Naive thymus-derived CD4-positive, alpha-beta T cell (primary cell): ENCODE measurements around the gene EPHA3. TPM values are rescaled to one million over a fixed set of nuclear protein-coding genes. Genes with fewer than 3 reads are reported as not detected.

ENCODE experiments used
- ATAC-seq: fragments of 150-1000 bp; cut with Tn5 transposase; 2 replicates; pipeline ENCODE4 v1.10.0; 2021; ENCODE audit warnings: mild to moderate bottlenecking, moderate library complexity
- CTCF ChIA-PET: fragments of 350-600 bp; sonication (Branson Sonifier 250); formaldehyde crosslinking; loops from one replicate; lab custom pipeline; 2021; ENCODE audit warnings: antibody characterized with exemption; lab: Charles Lee
- POLR2A ChIA-PET: fragments of 350-600 bp; sonication (Branson Sonifier 250); formaldehyde crosslinking; loops from one replicate; lab custom pipeline; 2021; ENCODE audit warnings: antibody characterized with exemption, inconsistent platforms; lab: Charles Lee
- DNase-seq, 9 donors: peaks; one replicate each; pipeline versions ENCODE4 v3.0.0 to v3.0.0-alpha.2; 2020 to 2022; ENCODE audit warnings: mixed read lengths in 1 of 9
- H3K27ac ChIP-seq: one replicate; pipeline ENCODE4 v1.7.0; 2013; ENCODE audit warnings: mild to moderate bottlenecking, low read depth, low read length, moderate library complexity
- H3K27me3 ChIP-seq, 2 donors: one replicate each; pipeline ENCODE4 v1.7.0; 2013; ENCODE audit warnings: low read length in 2 of 2, mild to moderate bottlenecking in 2 of 2, moderate library complexity in 2 of 2; ENCODE audit not compliant: control insufficient read depth in 2 of 2, insufficient read depth in 2 of 2
- H3K36me3 ChIP-seq, 3 experiments: 1 replicate in 2 of 3; 2 replicates in 1 of 3; pipeline ENCODE4 v1.7.0; 2013; ENCODE audit warnings: low read length in 3 of 3, mild to moderate bottlenecking in 3 of 3, moderate library complexity in 1 of 3; ENCODE audit not compliant: insufficient read depth in 3 of 3, control insufficient read depth in 2 of 3
- H3K4me1 ChIP-seq, 2 donors: one replicate each; pipeline ENCODE4 v1.7.0; 2013; ENCODE audit warnings: low read length in 2 of 2, mild to moderate bottlenecking in 2 of 2, moderate library complexity in 1 of 2; ENCODE audit not compliant: control insufficient read depth in 2 of 2, insufficient read depth in 2 of 2
- H3K4me3 ChIP-seq: 2 replicates; pipeline ENCODE4 v1.7.0; 2013; ENCODE audit warnings: mild to moderate bottlenecking, low read length
- H3K9me3 ChIP-seq, 3 experiments: 1 replicate in 2 of 3; 2 replicates in 1 of 3; pipeline ENCODE4 v1.7.0; 2013; ENCODE audit warnings: low read length in 3 of 3; ENCODE audit not compliant: control insufficient read depth in 2 of 3
- H3K27ac Mint-ChIP-seq, 9 donors: one replicate each; pipeline ENCODE4 v1.8.0; 2020 to 2022; ENCODE audit warnings: mixed read lengths in 9 of 9, mild to moderate bottlenecking in 8 of 9, moderate library complexity in 5 of 9, inconsistent platforms in 2 of 9
- H3K27me3 Mint-ChIP-seq, 5 donors: one replicate each; pipeline ENCODE4 v1.8.0; 2021 to 2022; ENCODE audit warnings: mixed read lengths in 5 of 5, mild to moderate bottlenecking in 1 of 5
- H3K36me3 Mint-ChIP-seq, 5 donors: one replicate each; pipeline ENCODE4 v1.8.0; 2020 to 2022; ENCODE audit warnings: mixed read lengths in 5 of 5, mild to moderate bottlenecking in 3 of 5, inconsistent platforms in 1 of 5
- H3K4me1 Mint-ChIP-seq, 7 donors: one replicate each; pipeline ENCODE4 v1.8.0; 2020 to 2022; ENCODE audit warnings: mixed read lengths in 7 of 7, mild to moderate bottlenecking in 3 of 7, inconsistent platforms in 1 of 7
- H3K4me3 Mint-ChIP-seq, 10 donors: one replicate each; pipeline ENCODE4 v1.8.0; 2020 to 2022; ENCODE audit warnings: mild to moderate bottlenecking in 10 of 10, mixed read lengths in 10 of 10, moderate library complexity in 6 of 10, inconsistent platforms in 2 of 10
- H3K9me3 Mint-ChIP-seq, 11 donors: one replicate each; pipeline ENCODE4 v1.8.0; 2020 to 2022; ENCODE audit warnings: mixed read lengths in 11 of 11, mild to moderate bottlenecking in 4 of 11, inconsistent platforms in 1 of 11, moderate library complexity in 1 of 11
- intact Hi-C, 2 donors: fragments of 100-400 bp; cut with micrococcal nuclease; formaldehyde crosslinking; loops; one replicate each; pipeline ENCODE4 v1.15.1; 2023
- polyA plus RNA-seq, 2 donors: library from polyadenylated mRNA; unstranded; fragments of 300-500 nt; fragmentation: Illumina TruSeq; gene quantifications; one replicate each; pipeline ENCODE4 v1.2.3, GENCODE V29; 2021
- total RNA-seq, 6 experiments: library from RNA in 5 of 6; stranded (reverse) in 5 of 6; gene quantifications; 1 replicate in 5 of 6; 2 replicates in 1 of 6; pipeline ENCODE4 v1.2.3 and lab custom pipeline; 2021 to 2026

The EPHA3 gene
- total and polyA plus RNA-seq, 7 experiments from 2014 or later = not detected

DNA sequence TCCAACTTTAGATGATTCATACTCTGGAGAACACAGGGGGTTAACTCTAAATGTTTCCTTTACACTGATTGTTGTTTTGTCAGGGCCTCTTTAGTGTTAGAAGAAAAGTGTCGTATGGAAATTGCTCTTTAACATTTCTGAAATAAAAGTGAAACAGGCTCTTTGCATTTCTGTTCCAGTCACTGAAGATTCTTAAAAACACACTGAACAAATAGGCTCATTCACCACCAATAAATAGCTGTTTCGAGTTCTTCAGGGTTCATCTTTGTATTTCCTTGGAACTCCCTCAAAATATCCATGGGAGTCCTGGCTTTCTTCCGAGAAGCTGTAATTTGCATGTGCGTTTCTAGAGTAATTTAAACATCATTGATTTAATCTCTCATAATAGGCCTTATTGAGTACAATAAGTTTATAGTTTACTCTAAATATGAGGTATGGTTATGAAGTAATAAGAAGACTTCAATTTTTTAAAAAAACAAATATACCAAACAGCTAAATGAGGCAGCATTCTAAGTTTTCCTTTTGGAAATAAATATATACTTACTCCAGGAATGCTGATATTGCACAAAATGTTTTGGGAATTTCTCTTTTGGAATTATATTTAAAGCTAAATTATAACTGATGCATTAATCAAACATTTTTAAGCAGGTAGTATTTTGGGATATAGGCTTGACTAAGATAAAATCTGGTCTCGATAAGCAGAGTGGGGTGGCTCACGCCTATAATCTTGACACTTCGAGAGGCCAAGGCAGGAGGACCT, 327.4 kb downstream of the EPHA3 start:
- Mint-ChIP-seq H3K9me3 (peaks cover 0 to 7% (median 0%) of the 10 kb centered on the region in 11 donors), H3K4me1 (no peaks in the 10 kb centered on the region), H3K27ac (no peak overlapping the region), H3K36me3 (no peaks in the 10 kb centered on the region), H3K4me3 (no peak overlapping the region), H3K27me3 (no peaks in the 10 kb centered on the region)
- intact Hi-C loops = no loop called here
- CTCF ChIA-PET = no interaction called here
- Histone ChIP-seq H3K4me3 (no peak overlapping the region), H3K9me3 (peaks cover 0 to 3% (median 0%) of the 10 kb centered on the region in 3 experiments), H3K27me3 (no peaks in the 10 kb centered on the region), H3K36me3 (no peaks in the 10 kb centered on the region), H3K4me1 (no peaks in the 10 kb centered on the region), H3K27ac (no peak overlapping the region)
- ATAC-seq (no peak), DNase-seq (no peak)
- POLR2A ChIA-PET = no interaction called here

DNA sequence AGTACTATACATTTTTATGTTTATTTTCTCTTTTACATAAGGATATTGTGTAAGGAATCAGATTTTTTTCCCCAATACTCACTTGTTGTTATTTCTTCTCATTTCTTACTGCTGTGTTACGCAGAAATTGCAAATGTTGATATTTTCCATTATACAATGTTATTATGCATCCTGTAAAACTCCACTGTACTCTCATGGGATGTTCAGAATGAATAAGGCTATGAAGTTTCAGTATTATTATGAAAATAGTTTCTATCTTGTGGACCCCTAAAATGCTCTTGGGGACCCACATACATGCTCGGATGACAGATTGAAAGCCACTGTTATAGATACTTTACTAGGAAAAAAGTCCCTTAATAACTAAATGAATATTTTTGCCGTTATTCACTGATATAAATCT, 329.4 kb downstream of the EPHA3 start:
- Histone ChIP-seq H3K27ac (no peak overlapping the region), H3K27me3 (no peaks in the 10 kb centered on the region), H3K9me3 (peaks cover 0 to 3% (median 0%) of the 10 kb centered on the region in 3 experiments), H3K36me3 (no peaks in the 10 kb centered on the region), H3K4me3 (no peak overlapping the region), H3K4me1 (no peaks in the 10 kb centered on the region)
- intact Hi-C loops = no loop called here
- Mint-ChIP-seq H3K36me3 (no peaks in the 10 kb centered on the region), H3K4me1 (no peaks in the 10 kb centered on the region), H3K27ac (no peak overlapping the region), H3K4me3 (no peak overlapping the region), H3K9me3 (peaks cover 0 to 7% (median 0%) of the 10 kb centered on the region in 11 donors), H3K27me3 (no peaks in the 10 kb centered on the region)
- POLR2A ChIA-PET = no interaction called here
- ATAC-seq (no peak), DNase-seq (no peak)
- CTCF ChIA-PET = no interaction called here

GRCh38 chr3:89440386-89440785, 333.0 kb downstream of the EPHA3 start:
- ChIA-PET POLR2A (no interaction called here), CTCF (no interaction called here)
- Mint-ChIP-seq H3K4me1 (no peaks in the 10 kb centered on the region), H3K27me3 (no peaks in the 10 kb centered on the region), H3K27ac (no peak overlapping the region), H3K4me3 (no peak overlapping the region), H3K9me3 (peaks cover 0 to 12% (median 2%) of the 10 kb centered on the region in 11 donors), H3K36me3 (no peaks in the 10 kb centered on the region)
- no peaks in the 10 kb centered on the region for H3K36me3 ChIP-seq
- no peak overlapping the region for H3K27ac ChIP-seq
- H3K4me1 ChIP-seq = no peaks in the 10 kb centered on the region
- H3K27me3 ChIP-seq = no peaks in the 10 kb centered on the region
- H3K4me3 ChIP-seq = no peak overlapping the region
- ATAC-seq (no peak), DNase-seq (no peak)
- H3K9me3 ChIP-seq = peaks cover 0 to 3% (median 0%) of the 10 kb centered on the region in 3 experiments
- intact Hi-C loops = no loop called here

DNA sequence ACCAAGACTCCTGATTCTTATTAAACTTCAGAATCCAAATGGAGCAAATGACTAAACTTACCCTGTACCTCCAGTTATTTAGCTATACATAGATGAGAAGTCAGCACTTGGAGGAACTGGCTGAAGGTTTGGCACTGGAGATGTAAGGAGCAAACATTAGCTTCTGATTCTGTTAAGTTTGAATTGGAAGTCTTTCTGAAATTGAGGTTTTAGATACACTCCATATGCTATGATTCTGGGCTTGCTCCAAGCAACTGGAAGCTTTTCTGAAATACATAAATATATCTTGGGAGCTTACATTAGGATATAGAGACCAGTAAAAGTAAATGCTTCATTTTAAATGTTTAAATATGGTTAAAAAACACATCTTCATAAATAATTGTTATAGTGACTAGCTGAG, 333.7 kb downstream of the EPHA3 start:
- Histone ChIP-seq H3K4me3 (no peak overlapping the region), H3K36me3 (no peaks in the 10 kb centered on the region), H3K27ac (no peak overlapping the region), H3K4me1 (no peaks in the 10 kb centered on the region), H3K27me3 (no peaks in the 10 kb centered on the region), H3K9me3 (peaks cover 0 to 3% (median 0%) of the 10 kb centered on the region in 3 experiments)
- ChIA-PET POLR2A (no interaction called here), CTCF (no interaction called here)
- no peak overlapping the region for H3K4me3 Mint-ChIP-seq
- no peaks in the 10 kb centered on the region for H3K36me3 Mint-ChIP-seq
- DNase-seq (no peak), ATAC-seq (no peak)
- peaks cover 0 to 12% (median 3%) of the 10 kb centered on the region in 11 donors for H3K9me3 Mint-ChIP-seq
- H3K4me1 Mint-ChIP-seq = no peaks in the 10 kb centered on the region
- intact Hi-C loops = no loop called here
- H3K27ac Mint-ChIP-seq = no peak overlapping the region
- no peaks in the 10 kb centered on the region for H3K27me3 Mint-ChIP-seq

GRCh38 chr3:89446593-89446992, 339.2 kb downstream of the EPHA3 start:
- Histone ChIP-seq H3K27ac (no peak overlapping the region), H3K4me3 (no peak overlapping the region), H3K36me3 (no peaks in the 10 kb centered on the region), H3K4me1 (no peaks in the 10 kb centered on the region), H3K9me3 (no peaks in the 10 kb centered on the region), H3K27me3 (no peaks in the 10 kb centered on the region)
- ChIA-PET POLR2A (no interaction called here), CTCF (no interaction called here)
- Mint-ChIP-seq H3K27ac (no peak overlapping the region), H3K4me1 (no peaks in the 10 kb centered on the region), H3K4me3 (no peak overlapping the region), H3K9me3 (peaks cover 0 to 12% (median 3%) of the 10 kb centered on the region in 11 donors), H3K27me3 (no peaks in the 10 kb centered on the region), H3K36me3 (no peaks in the 10 kb centered on the region)
- DNase-seq (no peak), ATAC-seq (no peak)
- intact Hi-C loops = no loop called here

DNA sequence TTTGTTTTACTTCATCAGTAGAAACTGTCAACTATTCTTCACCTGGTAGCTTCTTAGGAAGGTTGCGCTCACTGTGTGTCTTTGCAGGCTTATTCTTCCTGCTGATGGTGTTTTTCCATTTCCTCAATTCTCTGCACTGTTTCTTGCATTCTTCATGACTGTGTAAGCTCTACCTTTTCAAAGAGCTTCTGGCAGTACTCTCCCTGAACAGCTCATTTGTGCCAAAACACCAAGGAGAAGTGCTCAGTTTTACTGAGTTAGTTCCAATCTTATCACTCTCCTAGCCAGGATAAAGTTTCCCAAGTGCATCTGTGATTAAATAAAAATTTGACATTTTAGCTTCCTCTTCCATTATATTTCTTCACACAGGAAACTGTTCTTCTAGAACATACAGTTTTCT, 339.8 kb downstream of the EPHA3 start:
- ChIA-PET POLR2A (no interaction called here), CTCF (no interaction called here)
- Mint-ChIP-seq H3K27ac (no peak overlapping the region), H3K9me3 (peaks cover 0 to 11% (median 3%) of the 10 kb centered on the region in 11 donors), H3K36me3 (no peaks in the 10 kb centered on the region), H3K27me3 (no peaks in the 10 kb centered on the region), H3K4me1 (no peaks in the 10 kb centered on the region), H3K4me3 (no peak overlapping the region)
- Histone ChIP-seq H3K4me3 (no peak overlapping the region), H3K27ac (no peak overlapping the region), H3K36me3 (no peaks in the 10 kb centered on the region), H3K27me3 (no peaks in the 10 kb centered on the region), H3K9me3 (no peaks in the 10 kb centered on the region), H3K4me1 (no peaks in the 10 kb centered on the region)
- DNase-seq (no peak), ATAC-seq (no peak)
- intact Hi-C loops = no loop called here

DNA sequence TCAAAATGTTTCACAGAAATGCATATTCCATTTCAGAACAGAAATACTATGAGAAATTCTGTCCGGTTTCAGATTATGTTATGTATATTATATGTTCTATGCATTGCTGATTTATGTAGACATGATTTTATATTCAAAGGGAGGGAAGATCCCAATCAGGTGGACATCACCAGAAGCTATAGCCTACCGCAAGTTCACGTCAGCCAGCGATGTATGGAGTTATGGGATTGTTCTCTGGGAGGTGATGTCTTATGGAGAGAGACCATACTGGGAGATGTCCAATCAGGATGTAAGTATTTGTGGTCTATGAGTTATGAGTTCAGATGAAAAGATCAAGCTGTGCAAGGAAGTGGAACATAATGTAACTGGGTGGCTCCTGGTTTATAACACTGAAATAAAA, 341.7 kb downstream of the EPHA3 start:
- Mint-ChIP-seq H3K4me1 (no peaks in the 10 kb centered on the region), H3K36me3 (no peaks in the 10 kb centered on the region), H3K27me3 (no peaks in the 10 kb centered on the region), H3K9me3 (peaks cover 1 to 10% (median 3%) of the 10 kb centered on the region in 11 donors), H3K4me3 (no peak overlapping the region), H3K27ac (no peak overlapping the region)
- Histone ChIP-seq H3K27me3 (no peaks in the 10 kb centered on the region), H3K27ac (no peak overlapping the region), H3K36me3 (no peaks in the 10 kb centered on the region), H3K4me1 (no peaks in the 10 kb centered on the region), H3K9me3 (no peaks in the 10 kb centered on the region), H3K4me3 (no peak overlapping the region)
- ATAC-seq (no peak), DNase-seq (no peak)
- intact Hi-C loops = no loop called here
- CTCF ChIA-PET = no interaction called here
- POLR2A ChIA-PET = no interaction called here
